SK-N-SH (cell line): Measurements from ENCODE around the gene ABHD10. TPM values are rescaled to one million over a fixed set of nuclear protein-coding genes. Genes with fewer than 3 reads are reported as not detected.

Experiments used
- CTCF ChIA-PET: fragments of 300-600, 350-600 bp; formaldehyde crosslinking; extraction: SDS; loops from one replicate; lab custom pipeline; 2021; lab: Yijun Ruan, JAX
- POLR2A ChIA-PET: fragments of 350-600 bp; sonication (Branson Sonifier 250); formaldehyde crosslinking; extraction: SDS; loops from one replicate; lab custom pipeline; 2020; ENCODE audit warnings: antibody characterized with exemption, inconsistent platforms; lab: Yijun Ruan, JAX
- DNase-seq: peaks from one replicate; pipeline ENCODE4 v3.0.0; 2012
- H2AFZ ChIP-seq: fragments of 200-600 bp; sonication (generic); 2 replicates; pipeline ENCODE4 v1.8.1; 2016; ENCODE audit warnings: antibody characterized with exemption, mild to moderate bottlenecking, low read depth
- H3F3A ChIP-seq: fragments of 200-600 bp; sonication (generic); replicated peaks from 2 replicates; pipeline ENCODE3; 2016; ENCODE audit warnings: antibody characterized with exemption, mild to moderate bottlenecking; ENCODE audit not compliant: insufficient read depth
- H3K27ac ChIP-seq, 2 experiments: fragments of 200-500 bp in 1 of 2; fragments of 200-600 bp in 1 of 2; sonication (Bioruptor generic) in 1 of 2; sonication (generic), shearing (Covaris generic) in 1 of 2; 2 replicates each; pipeline versions ENCODE4 v1.5.1 to v1.6.1; 2014 to 2016; ENCODE audit warnings: low read depth in 2 of 2, inconsistent platforms in 1 of 2, low read length in 1 of 2, mild to moderate bottlenecking in 1 of 2, mixed read lengths in 1 of 2
- H3K27me3 ChIP-seq: fragments of 200-600 bp; sonication (generic), shearing (Covaris generic); 2 replicates; pipeline ENCODE4 v1.6.1; 2016; ENCODE audit warnings: mixed run types; ENCODE audit not compliant: insufficient read depth
- H3K36me3 ChIP-seq, 2 experiments: fragments of 200-500 bp in 1 of 2; fragments of 200-600 bp in 1 of 2; sonication (Bioruptor generic) in 1 of 2; sonication (generic) in 1 of 2; replicated peaks in 1 of 2; 2 replicates each; pipeline versions ENCODE3 to v1.5.1; 2014 to 2016; ENCODE audit warnings: low read length in 1 of 2, mild to moderate bottlenecking in 1 of 2; ENCODE audit not compliant: insufficient read depth in 2 of 2, control insufficient read depth in 1 of 2
- H3K4me1 ChIP-seq, 2 experiments: fragments of 200-500 bp in 1 of 2; fragments of 200-600 bp in 1 of 2; sonication (Bioruptor generic) in 1 of 2; sonication (generic), shearing (Covaris generic) in 1 of 2; 2 replicates each; pipeline versions ENCODE4 v1.5.1 to v1.6.1; 2014 to 2016; ENCODE audit warnings: low read depth in 1 of 2, low read length in 1 of 2, mixed run types in 1 of 2; ENCODE audit not compliant: insufficient read depth in 2 of 2, control insufficient read depth in 1 of 2
- H3K4me2 ChIP-seq: fragments of 200-600 bp; sonication (generic), shearing (Covaris generic); 2 replicates; pipeline ENCODE4 v1.6.1; 2017; ENCODE audit warnings: mixed run types
- H3K4me3 ChIP-seq, 2 experiments: fragments of 200-500 bp in 1 of 2; fragments of 200-600 bp in 1 of 2; sonication (Bioruptor generic) in 1 of 2; sonication (generic), shearing (Covaris generic) in 1 of 2; 2 replicates each; pipeline versions ENCODE4 v1.5.1 to v1.8.1; 2014 to 2016; ENCODE audit warnings: low read depth in 2 of 2, inconsistent platforms in 1 of 2, low read length in 1 of 2, mild to moderate bottlenecking in 1 of 2, mixed read lengths in 1 of 2, moderate library complexity in 1 of 2
- H3K79me2 ChIP-seq: fragments of 200-600 bp; sonication (generic); 2 replicates; pipeline ENCODE4 v1.8.1; 2017; ENCODE audit warnings: mild to moderate bottlenecking; ENCODE audit not compliant: insufficient read depth
- H3K9ac ChIP-seq: fragments of 200-600 bp; sonication (generic); 2 replicates; pipeline ENCODE4 v1.6.1; 2017; ENCODE audit warnings: mixed run types
- H3K9me2 ChIP-seq: fragments of 200-600 bp; sonication (generic); 2 replicates; pipeline ENCODE4 v1.6.1; 2017; ENCODE audit warnings: mixed run types
- H3K9me3 ChIP-seq: fragments of 200-600 bp; sonication (generic); 2 replicates; pipeline ENCODE4 v1.6.1; 2017; ENCODE audit warnings: mixed run types, mild to moderate bottlenecking, moderate library complexity
- H4K20me1 ChIP-seq: fragments of 200-600 bp; sonication (generic); 2 replicates; pipeline ENCODE4 v1.6.1; 2017; ENCODE audit warnings: mild to moderate bottlenecking, mixed run types; ENCODE audit not compliant: insufficient read depth
- CHD2 ChIP-seq: fragments of 150-350 bp; IDR thresholded peaks from 2 replicates; pipeline ENCODE4 v1.6.1; 2018; ENCODE audit warnings: low read length; ENCODE audit not compliant: partially characterized antibody
- EP300 ChIP-seq, 2 experiments: IDR thresholded peaks; 2 replicates each; pipeline versions ENCODE4 v1.4.0 to v1.6.1; 2012; ENCODE audit warnings: borderline replicate concordance in 1 of 2, low read depth in 1 of 2, low read length in 1 of 2
- EZH2phosphoT487 ChIP-seq: fragments of 200-600 bp; sonication (generic); IDR thresholded peaks from 2 replicates; pipeline ENCODE4 v1.6.1; 2017; ENCODE audit warnings: low read depth, mixed run types, mild to moderate bottlenecking, antibody characterized with exemption, moderate library complexity, borderline replicate concordance
- FOXM1 ChIP-seq: IDR thresholded peaks from 2 replicates; pipeline ENCODE4 v1.4.0; 2012; ENCODE audit warnings: low read depth, mild to moderate bottlenecking
- MEF2A ChIP-seq: IDR thresholded peaks from 2 replicates; pipeline ENCODE4 v1.4.0; 2012; ENCODE audit warnings: low read depth, borderline replicate concordance
- NFIC ChIP-seq: IDR thresholded peaks from 2 replicates; pipeline ENCODE4 v1.4.0; 2012; ENCODE audit warnings: borderline replicate concordance
- POLR2AphosphoS5 ChIP-seq: IDR thresholded peaks from 2 replicates; pipeline ENCODE4 v1.6.1; 2012; ENCODE audit warnings: low read depth, low read length
- RCOR1 ChIP-seq: fragments of 150-350 bp; IDR thresholded peaks from 2 replicates; pipeline ENCODE4 v1.6.1; 2017; ENCODE audit warnings: antibody characterized with exemption, low read length
- RXRA ChIP-seq: IDR thresholded peaks from 2 replicates; pipeline ENCODE4 v1.4.0; 2012; ENCODE audit warnings: low read depth, mild to moderate bottlenecking, borderline replicate concordance
- SIN3A ChIP-seq: IDR thresholded peaks from 2 replicates; pipeline ENCODE4 v1.6.1; 2012; ENCODE audit warnings: low read depth, mild to moderate bottlenecking, low read length, moderate library complexity, borderline replicate concordance
- SMC3 ChIP-seq: IDR thresholded peaks from 2 replicates; pipeline ENCODE4 v1.6.1; 2012; ENCODE audit warnings: low read depth, low read length, improper control_type of control experiment
- TCF12 ChIP-seq: IDR thresholded peaks from 2 replicates; pipeline ENCODE4 v1.4.0; 2012
- TEAD4 ChIP-seq: IDR thresholded peaks from 2 replicates; pipeline ENCODE4 v1.4.0; 2012; ENCODE audit warnings: mild to moderate bottlenecking, borderline replicate concordance; ENCODE audit not compliant: insufficient read depth
- WGBS: methylation state at CpG from one replicate; pipeline ENCODE4 v1.1.6; 2017; ENCODE audit warnings: low lambda C conversion rate; 5-methylcytosine and 5-hydroxymethylcytosine counted together
- polyA plus RNA-seq, 3 experiments: library from polyadenylated mRNA; depleted of rRNA; stranded (reverse); fragments of >200 nt; gene quantifications; 2 replicates each; pipeline ENCODE4 v1.2.3, GENCODE V29; 2012
- TF ChIP-seq, protein P1 (sequence below): fragments of 150-350 bp; IDR thresholded peaks from 2 replicates; pipeline ENCODE4 v1.6.1; 2016; ENCODE audit warnings: mild to moderate bottlenecking, low read depth, low read length
- TF ChIP-seq, protein P2 (sequence below): fragments of 200-600 bp; sonication (generic); IDR thresholded peaks from 2 replicates; pipeline ENCODE4 v1.6.1; 2017; ENCODE audit warnings: antibody characterized with exemption, mild to moderate bottlenecking, moderate library complexity
- TF ChIP-seq, protein P3 (sequence below): IDR thresholded peaks from 2 replicates; pipeline ENCODE4 v1.4.0; 2012; ENCODE audit warnings: low read depth
- TF ChIP-seq, protein P4 (sequence below): IDR thresholded peaks from 2 replicates; pipeline ENCODE4 v1.4.0; 2012; ENCODE audit warnings: low read depth, borderline replicate concordance
- TF ChIP-seq, protein P5 (sequence below): fragments of 150-350 bp; IDR thresholded peaks from 2 replicates; pipeline ENCODE4 v1.6.1; 2017; ENCODE audit warnings: antibody characterized with exemption, low read length, low read depth, borderline replicate concordance
- TF ChIP-seq, protein P6 (sequence below): IDR thresholded peaks from 2 replicates; pipeline ENCODE4; 2012

Gene ABHD10
- polyA plus RNA-seq, 1 of the 3 experiments (the other 2 are of a cell fraction), result 14.8 TPM

DNA sequence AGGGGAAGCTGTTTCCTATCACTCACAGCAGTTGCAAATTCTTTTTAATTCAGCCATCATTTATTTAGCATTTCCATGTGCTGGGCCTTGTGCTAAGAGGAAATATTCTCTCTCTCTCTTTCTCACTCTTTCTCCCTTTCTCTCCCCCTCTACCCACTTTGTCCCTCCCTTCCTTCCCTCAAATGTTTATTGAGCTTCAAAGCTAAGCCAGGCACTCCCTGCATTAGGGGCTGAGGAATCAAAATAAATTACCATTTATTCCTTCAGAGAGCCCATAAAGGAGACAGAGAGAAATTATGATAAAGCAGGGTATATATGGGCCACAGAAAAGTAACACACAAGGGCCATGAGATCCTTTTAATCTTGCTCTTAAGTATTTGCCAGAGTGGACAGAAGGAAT, 62.5 kb downstream of the ABHD10 start:
- no peaks in the 10 kb centered on the region for H3K79me2 ChIP-seq
- POLR2A ChIA-PET, result no interaction called here

DNA sequence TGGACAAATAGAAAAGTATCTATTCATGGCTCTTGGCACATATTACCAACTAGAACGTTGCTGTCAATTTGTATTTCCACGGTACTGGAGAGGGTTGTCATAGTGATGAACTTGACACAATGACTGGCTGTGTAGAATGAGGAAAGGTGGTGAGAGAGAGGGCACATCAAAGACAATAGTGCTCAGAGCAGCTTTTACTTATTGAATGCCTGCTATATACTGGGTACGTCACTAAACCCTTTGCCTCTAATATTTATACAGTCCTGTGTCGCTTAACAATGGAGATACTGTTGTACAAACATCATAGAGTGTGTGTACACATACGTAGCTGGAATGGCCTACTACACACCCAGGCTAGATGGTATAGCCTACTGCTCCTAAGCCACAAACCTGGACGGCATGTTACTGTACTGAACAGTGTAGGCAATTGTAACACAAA, 64.0 kb downstream of the ABHD10 start:
- Histone ChIP-seq H3K27ac (no peak overlapping the region), H3K9me3 (no peaks in the 10 kb centered on the region), H3K4me1 (no peaks in the 10 kb centered on the region), H3F3A (no peaks in the 10 kb centered on the region), H3K4me3 (no peak overlapping the region), H4K20me1 (no peaks in the 10 kb centered on the region), H3K36me3 (no peaks in the 10 kb centered on the region), H3K9ac (no peak overlapping the region), H3K27me3 (no peaks in the 10 kb centered on the region), H3K9me2 (no peaks in the 10 kb centered on the region), H3K79me2 (no peaks in the 10 kb centered on the region), H2AFZ (peak overlapping the region; percentile 86; the same call in 1 of the 2 replicates), H3K4me2 (no peak overlapping the region)
- WGBS, result 91% methylated on average over 6 of the region's 6 CpGs
- ChIA-PET CTCF (interaction anchor here (0.6 to 7.4 kb wide), 36 partner anchors 8 to 540 kb away, joined by 3 to 76 read pairs (median 4); partner anchors contain the start of genes ABHD10 and TMPRSS7), POLR2A (no interaction called here)
- no peak for DNase-seq
- TF ChIP-seq, protein P1, sequence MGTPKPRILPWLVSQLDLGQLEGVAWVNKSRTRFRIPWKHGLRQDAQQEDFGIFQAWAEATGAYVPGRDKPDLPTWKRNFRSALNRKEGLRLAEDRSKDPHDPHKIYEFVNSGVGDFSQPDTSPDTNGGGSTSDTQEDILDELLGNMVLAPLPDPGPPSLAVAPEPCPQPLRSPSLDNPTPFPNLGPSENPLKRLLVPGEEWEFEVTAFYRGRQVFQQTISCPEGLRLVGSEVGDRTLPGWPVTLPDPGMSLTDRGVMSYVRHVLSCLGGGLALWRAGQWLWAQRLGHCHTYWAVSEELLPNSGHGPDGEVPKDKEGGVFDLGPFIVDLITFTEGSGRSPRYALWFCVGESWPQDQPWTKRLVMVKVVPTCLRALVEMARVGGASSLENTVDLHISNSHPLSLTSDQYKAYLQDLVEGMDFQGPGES, result no peak
- TF ChIP-seq EP300 (IDR thresholded peaks at IDR 0.05; ENCODE audit: borderline replicate concordance in 1 of 2, low read depth in 1 of 2, low read length in 1 of 2), result no peak
- TF ChIP-seq FOXM1, result no peak
- TF ChIP-seq POLR2AphosphoS5, result no peak
- TF ChIP-seq MEF2A, result no peak
- no peak for TF ChIP-seq NFIC
- TF ChIP-seq SMC3, result no peak
- no peak for TF ChIP-seq TCF12
- TF ChIP-seq, protein P2, sequence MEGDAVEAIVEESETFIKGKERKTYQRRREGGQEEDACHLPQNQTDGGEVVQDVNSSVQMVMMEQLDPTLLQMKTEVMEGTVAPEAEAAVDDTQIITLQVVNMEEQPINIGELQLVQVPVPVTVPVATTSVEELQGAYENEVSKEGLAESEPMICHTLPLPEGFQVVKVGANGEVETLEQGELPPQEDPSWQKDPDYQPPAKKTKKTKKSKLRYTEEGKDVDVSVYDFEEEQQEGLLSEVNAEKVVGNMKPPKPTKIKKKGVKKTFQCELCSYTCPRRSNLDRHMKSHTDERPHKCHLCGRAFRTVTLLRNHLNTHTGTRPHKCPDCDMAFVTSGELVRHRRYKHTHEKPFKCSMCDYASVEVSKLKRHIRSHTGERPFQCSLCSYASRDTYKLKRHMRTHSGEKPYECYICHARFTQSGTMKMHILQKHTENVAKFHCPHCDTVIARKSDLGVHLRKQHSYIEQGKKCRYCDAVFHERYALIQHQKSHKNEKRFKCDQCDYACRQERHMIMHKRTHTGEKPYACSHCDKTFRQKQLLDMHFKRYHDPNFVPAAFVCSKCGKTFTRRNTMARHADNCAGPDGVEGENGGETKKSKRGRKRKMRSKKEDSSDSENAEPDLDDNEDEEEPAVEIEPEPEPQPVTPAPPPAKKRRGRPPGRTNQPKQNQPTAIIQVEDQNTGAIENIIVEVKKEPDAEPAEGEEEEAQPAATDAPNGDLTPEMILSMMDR, result no peak
- TF ChIP-seq RCOR1, result no peak
- no peak for TF ChIP-seq TEAD4
- no peak for TF ChIP-seq EZH2phosphoT487
- TF ChIP-seq SIN3A, result no peak
- no peak for TF ChIP-seq RXRA
- TF ChIP-seq, protein P3, sequence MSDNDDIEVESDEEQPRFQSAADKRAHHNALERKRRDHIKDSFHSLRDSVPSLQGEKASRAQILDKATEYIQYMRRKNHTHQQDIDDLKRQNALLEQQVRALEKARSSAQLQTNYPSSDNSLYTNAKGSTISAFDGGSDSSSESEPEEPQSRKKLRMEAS, result no peak
- no peak for TF ChIP-seq CHD2

More for the DNA sequence above, 62.5 kb downstream of the ABHD10 start:
- Histone ChIP-seq H3K27ac (no peak overlapping the region), H2AFZ (no peak overlapping the region), H3K9ac (no peak overlapping the region), H3K36me3 (no peaks in the 10 kb centered on the region)
- CTCF ChIA-PET, result interaction anchor here (0.6 to 7.4 kb wide), 7 partner anchors 11 to 324 kb away, joined by 3 to 76 read pairs (median 10); partner anchors contain the start of gene ABHD10
- TF ChIP-seq, protein P4, sequence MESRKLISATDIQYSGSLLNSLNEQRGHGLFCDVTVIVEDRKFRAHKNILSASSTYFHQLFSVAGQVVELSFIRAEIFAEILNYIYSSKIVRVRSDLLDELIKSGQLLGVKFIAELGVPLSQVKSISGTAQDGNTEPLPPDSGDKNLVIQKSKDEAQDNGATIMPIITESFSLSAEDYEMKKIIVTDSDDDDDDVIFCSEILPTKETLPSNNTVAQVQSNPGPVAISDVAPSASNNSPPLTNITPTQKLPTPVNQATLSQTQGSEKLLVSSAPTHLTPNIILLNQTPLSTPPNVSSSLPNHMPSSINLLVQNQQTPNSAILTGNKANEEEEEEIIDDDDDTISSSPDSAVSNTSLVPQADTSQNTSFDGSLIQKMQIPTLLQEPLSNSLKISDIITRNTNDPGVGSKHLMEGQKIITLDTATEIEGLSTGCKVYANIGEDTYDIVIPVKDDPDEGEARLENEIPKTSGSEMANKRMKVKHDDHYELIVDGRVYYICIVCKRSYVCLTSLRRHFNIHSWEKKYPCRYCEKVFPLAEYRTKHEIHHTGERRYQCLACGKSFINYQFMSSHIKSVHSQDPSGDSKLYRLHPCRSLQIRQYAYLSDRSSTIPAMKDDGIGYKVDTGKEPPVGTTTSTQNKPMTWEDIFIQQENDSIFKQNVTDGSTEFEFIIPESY, result no peak
- TF ChIP-seq, protein P5, sequence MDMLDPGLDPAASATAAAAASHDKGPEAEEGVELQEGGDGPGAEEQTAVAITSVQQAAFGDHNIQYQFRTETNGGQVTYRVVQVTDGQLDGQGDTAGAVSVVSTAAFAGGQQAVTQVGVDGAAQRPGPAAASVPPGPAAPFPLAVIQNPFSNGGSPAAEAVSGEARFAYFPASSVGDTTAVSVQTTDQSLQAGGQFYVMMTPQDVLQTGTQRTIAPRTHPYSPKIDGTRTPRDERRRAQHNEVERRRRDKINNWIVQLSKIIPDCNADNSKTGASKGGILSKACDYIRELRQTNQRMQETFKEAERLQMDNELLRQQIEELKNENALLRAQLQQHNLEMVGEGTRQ, result no peak
- TF ChIP-seq, protein P6, sequence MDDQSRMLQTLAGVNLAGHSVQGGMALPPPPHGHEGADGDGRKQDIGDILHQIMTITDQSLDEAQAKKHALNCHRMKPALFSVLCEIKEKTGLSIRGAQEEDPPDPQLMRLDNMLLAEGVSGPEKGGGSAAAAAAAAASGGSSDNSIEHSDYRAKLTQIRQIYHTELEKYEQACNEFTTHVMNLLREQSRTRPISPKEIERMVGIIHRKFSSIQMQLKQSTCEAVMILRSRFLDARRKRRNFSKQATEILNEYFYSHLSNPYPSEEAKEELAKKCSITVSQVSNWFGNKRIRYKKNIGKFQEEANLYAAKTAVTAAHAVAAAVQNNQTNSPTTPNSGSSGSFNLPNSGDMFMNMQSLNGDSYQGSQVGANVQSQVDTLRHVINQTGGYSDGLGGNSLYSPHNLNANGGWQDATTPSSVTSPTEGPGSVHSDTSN, result no peak
- TF ChIP-seq, all 33 proteins: peak for 0
- no peak overlapping the region for H3K4me3 ChIP-seq
- H3K27me3 ChIP-seq, result no peaks in the 10 kb centered on the region
- H4K20me1 ChIP-seq, result no peaks in the 10 kb centered on the region
- no peak overlapping the region for H3K4me2 ChIP-seq
- no peaks in the 10 kb centered on the region for H3F3A ChIP-seq
- no peaks in the 10 kb centered on the region for H3K9me3 ChIP-seq
- no peak for DNase-seq
- H3K9me2 ChIP-seq, result no peaks in the 10 kb centered on the region
- no peaks in the 10 kb centered on the region for H3K4me1 ChIP-seq
